ENCODE results near the gene CLEC17A.

GRCh38 chr19:14650161-14650560, 67.3 kb downstream of the CLEC17A start:
- TF ChIP-seq POLR2A (IDR thresholded peaks at IDR 0.05), result no peak
- no peak for TF ChIP-seq CTCF (IDR thresholded peaks at IDR 0.05)
